GM23338 (cell line): ENCODE data around the gene SERPINI1.

ENCODE experiments used
- CTCF ChIP-seq, 2 experiments: fragments of 200-600 bp in 1 of 2; sonication (generic) in 1 of 2; conservative IDR thresholded peaks; 2 replicates each; pipeline versions ENCODE4 v1.5.1 to v1.6.1; 2016 to 2017; ENCODE audit warnings: antibody characterized with exemption in 2 of 2, low read depth in 2 of 2, mild to moderate bottlenecking in 2 of 2, moderate library complexity in 1 of 2
- EZH2phosphoT487 ChIP-seq: fragments of 200-600 bp; sonication (generic); IDR thresholded peaks from one replicate; pipeline ENCODE4 v1.8.1; 2018; ENCODE audit warnings: antibody characterized with exemption; ENCODE audit not compliant: unreplicated experiment
- ZNF331 ChIP-seq: fragments of 250-450 bp; sonication (Bioruptor Pico); IDR thresholded peaks from 2 replicates; pipeline ENCODE4 v1.5.0; 2020; ENCODE audit warnings: low read depth, mild to moderate bottlenecking, moderate library complexity

- TF ChIP-seq CTCF (conservative IDR thresholded peaks at IDR 0.05; ENCODE audit: low read depth in 2 of 2) (no peak), ZNF331 (no peak), EZH2phosphoT487 (no peak)
These were observed 14.9 kb downstream of the SERPINI1 start for GRCh38 chr3:167750272-167750971.
